Colonic mucosa (tissue), 4 donors: ENCODE results near the gene ATP5F1A. TPM values are rescaled to one million over a fixed set of nuclear protein-coding genes. Genes with fewer than 3 reads are reported as not detected.

Experiments
- DNase-seq: peaks from one replicate; pipeline ENCODE4 v3.0.0-alpha.2; 2020
- H3K27ac ChIP-seq: fragments of 200-600 bp; one replicate; pipeline ENCODE4 v1.8.0; 2021
- H3K27me3 ChIP-seq: fragments of 200-600 bp; one replicate; pipeline ENCODE4 v1.8.0; 2021
- H3K36me3 ChIP-seq: fragments of 200-600 bp; one replicate; pipeline ENCODE4 v1.8.0; 2021
- H3K4me1 ChIP-seq: fragments of 200-600 bp; one replicate; pipeline ENCODE4 v1.8.0; 2021; ENCODE audit warnings: mild to moderate bottlenecking
- H3K4me3 ChIP-seq: fragments of 200-600 bp; one replicate; pipeline ENCODE4 v1.8.0; 2021
- H3K9ac ChIP-seq, 2 donors: one replicate each; pipeline ENCODE4 v1.7.0; 2013; ENCODE audit warnings: control low read depth in 2 of 2, low read depth in 2 of 2, low read length in 2 of 2
- H3K9me3 ChIP-seq: fragments of 200-600 bp; one replicate; pipeline ENCODE4 v1.8.0; 2021
- intact Hi-C: fragments of 100-400 bp; cut with DNase I; formaldehyde crosslinking; loops from one replicate; pipeline ENCODE4 v1.14.1; 2022
- total RNA-seq, 2 donors: library from RNA; stranded (reverse); fragmentation: NEBNext Ultra II Directional in 1 of 2; extraction: Animal tissue kit (Norgen Biotek cat#: 25700) in 1 of 2; gene quantifications; one replicate each; pipeline ENCODE4 v1.2.1, GENCODE V29; 2021
- TF ChIP-seq, protein P1 (sequence below): fragments of 200-600 bp; IDR thresholded peaks from one replicate; pipeline ENCODE4 v1.8.0; 2022; ENCODE audit warnings: antibody characterized with exemption, mild to moderate bottlenecking
- donor health status: healthy.
- donor health status: DM: no; HTN: no; CAD: no.
- donor health status: DM: no; HTN: no; CAD: no.

ATP5F1A gene
- total RNA-seq, 2 donors from 2014 or later = 792 to 799 TPM

DNA sequence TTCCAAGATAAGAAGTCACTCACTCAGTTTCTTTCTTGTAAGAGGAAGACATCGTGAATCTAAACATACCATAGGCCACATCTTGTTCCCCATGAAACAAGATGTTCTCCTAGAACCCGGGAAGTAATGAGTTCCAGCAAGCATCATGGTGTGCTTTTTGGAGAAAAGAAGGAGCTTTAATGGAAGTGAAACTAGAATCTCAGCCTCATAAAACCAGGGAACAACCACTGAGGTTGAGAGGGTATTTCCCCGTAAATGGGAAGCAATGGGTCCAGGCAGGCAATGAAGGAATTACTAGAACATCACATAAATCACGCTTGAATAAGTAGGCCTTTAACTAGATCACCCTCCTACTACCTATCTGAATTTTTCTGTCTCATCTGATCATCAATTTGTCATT, 66.4 kb downstream of the ATP5F1A start:
- no peak for DNase-seq
- Histone ChIP-seq H3K27me3 (no peaks in the 10 kb centered on the region), H3K36me3 (no peaks in the 10 kb centered on the region), H3K4me1 (no peaks in the 10 kb centered on the region), H3K4me3 (no peak overlapping the region), H3K9me3 (no peaks in the 10 kb centered on the region), H3K27ac (no peak overlapping the region), H3K9ac (no peak overlapping the region)
- TF ChIP-seq, protein P1, sequence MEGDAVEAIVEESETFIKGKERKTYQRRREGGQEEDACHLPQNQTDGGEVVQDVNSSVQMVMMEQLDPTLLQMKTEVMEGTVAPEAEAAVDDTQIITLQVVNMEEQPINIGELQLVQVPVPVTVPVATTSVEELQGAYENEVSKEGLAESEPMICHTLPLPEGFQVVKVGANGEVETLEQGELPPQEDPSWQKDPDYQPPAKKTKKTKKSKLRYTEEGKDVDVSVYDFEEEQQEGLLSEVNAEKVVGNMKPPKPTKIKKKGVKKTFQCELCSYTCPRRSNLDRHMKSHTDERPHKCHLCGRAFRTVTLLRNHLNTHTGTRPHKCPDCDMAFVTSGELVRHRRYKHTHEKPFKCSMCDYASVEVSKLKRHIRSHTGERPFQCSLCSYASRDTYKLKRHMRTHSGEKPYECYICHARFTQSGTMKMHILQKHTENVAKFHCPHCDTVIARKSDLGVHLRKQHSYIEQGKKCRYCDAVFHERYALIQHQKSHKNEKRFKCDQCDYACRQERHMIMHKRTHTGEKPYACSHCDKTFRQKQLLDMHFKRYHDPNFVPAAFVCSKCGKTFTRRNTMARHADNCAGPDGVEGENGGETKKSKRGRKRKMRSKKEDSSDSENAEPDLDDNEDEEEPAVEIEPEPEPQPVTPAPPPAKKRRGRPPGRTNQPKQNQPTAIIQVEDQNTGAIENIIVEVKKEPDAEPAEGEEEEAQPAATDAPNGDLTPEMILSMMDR = no peak
- intact Hi-C loops = no loop called here

Other genes starting within 250 kb of the ATP5F1A start
- gene EPG5, start 131.0 kb downstream of the ATP5F1A start, total RNA-seq = 10 to 100 TPM; 16.0 to 17.3 TPM
- 1 to 10 TPM; 3.0 to 3.8 TPM for gene PSTPIP2, start 26.0 kb downstream of the ATP5F1A start, total RNA-seq
- gene HAUS1, start 6.1 kb upstream of the ATP5F1A start, total RNA-seq = 10 to 100 TPM; 17.1 to 24.6 TPM